Middle frontal gyrus (tissue), 1 donor: ENCODE data around the gene TNNT2.

ENCODE experiments used
- DNase-seq: peaks from one replicate; pipeline ENCODE4 v3.0.0-alpha.2; 2015; ENCODE audit warnings: low spot score; ENCODE audit errors: extremely low spot score

Gene TNNT2

GRCh38 chr1:201377611-201378092, at the start of gene TNNT2:
Gene TNNT2 (minus strand): TSS chr1:201377680. CDS start chr1:201373254, 4,426 bp downstream.
- DNase-seq: no peak

DNA sequence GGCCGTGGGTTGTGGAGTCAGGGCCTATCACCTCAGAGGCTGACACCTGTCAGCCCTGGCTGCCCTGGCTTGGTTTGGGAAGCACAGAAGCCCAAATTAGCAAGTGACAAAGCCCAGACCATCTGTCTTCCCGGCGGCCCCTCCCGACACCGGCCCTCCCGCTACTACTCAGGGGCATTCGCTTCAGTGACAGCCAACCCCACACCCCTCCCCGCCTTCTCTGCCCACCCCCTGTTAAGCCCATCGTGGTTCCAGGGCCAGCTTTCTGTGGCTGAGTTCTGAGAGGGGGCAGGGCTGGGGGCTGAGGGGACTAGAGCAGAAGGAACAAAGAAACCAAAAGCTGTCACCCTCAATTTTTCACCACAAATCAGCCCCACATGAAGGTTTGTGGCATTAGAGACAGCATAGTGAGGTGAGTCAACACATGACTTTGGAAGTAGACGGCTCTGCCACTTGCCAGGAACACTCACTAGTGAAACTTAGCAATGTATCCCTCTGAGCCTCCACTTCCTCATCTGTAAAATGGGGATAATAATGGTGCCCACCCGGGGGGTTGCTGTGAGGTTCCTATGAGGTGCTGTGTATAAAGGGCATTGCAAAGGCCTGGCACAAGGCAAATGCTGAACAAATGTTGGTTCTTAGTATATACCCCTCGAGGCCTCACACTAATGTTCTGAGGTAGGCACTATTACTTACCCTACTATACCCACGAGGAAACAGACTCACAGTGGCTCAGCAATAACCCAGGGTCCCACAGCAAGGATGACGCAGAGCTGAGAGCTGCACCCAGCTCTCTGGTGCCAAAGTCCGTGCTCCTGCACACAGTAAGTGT, 49.2 kb upstream of the TNNT2 start:
- no peak for DNase-seq

DNA sequence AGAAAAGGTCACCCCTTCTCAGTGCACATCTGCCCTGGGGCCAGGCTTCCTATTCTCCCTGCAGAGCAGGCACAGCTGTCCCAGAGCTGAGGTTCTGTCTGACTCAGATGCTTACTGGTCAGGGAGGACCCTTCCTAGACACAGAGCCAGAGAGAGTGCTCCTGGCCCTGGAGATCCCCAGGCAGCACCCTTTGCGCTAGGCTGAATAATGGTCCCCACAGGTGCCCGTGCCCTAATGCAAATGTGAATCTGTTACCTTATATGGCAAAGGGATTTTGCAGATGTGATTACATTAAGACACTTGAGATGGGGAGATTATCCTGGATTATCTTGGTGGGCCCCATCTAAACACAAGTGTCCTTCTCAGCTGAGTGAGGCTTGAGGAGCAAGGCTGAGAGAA, 46.7 kb upstream of the TNNT2 start:
- no peak for DNase-seq

GRCh38 chr1:201423655-201424054, 46.2 kb upstream of the TNNT2 start:
- DNase-seq: no peak

GRCh38 chr1:201422436-201423030, 45.1 kb upstream of the TNNT2 start:
- no peak for DNase-seq

- no peak for DNase-seq
These were observed 44.5 kb upstream of the TNNT2 start for GRCh38 chr1:201422026-201422425.

DNA sequence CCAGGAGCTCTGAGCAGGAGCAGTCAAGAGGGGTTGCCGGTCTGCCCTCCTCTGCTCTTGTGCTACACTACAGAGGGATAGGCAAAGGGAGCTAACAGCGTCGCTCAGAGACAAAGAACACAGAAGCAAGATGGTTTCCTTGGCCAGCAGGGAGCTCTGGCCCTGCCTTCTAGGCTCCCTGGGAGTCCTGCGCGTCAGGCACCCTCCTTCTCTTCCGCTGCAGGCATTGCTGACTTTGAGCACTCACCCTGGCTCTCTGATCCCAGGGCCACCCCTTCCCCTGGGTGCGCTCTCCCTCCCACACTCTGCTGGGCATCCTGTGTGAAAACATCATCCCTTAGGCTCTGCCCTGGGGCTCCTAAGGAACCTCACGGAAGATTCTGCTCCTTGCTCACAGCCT, 43.6 kb upstream of the TNNT2 start:
- DNase-seq: no peak

DNA sequence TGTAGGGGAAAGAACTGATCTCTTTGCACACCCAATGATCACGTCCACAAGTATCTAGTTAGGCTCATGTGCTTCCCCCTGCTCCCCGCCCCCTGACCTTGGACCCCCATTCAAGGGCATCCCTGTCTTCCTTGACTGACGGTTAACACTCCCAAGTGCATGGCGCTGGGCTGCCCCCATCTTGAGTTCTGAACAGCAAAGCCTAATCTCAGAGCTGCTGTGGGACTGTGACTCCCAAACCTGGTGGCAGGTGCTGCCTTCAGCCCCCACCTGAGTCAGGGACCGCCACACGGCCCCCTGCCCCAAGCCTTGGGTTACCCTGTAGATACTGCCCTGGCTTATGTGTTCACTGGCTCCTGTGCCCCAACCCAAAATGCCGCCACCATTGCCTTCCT, 43.1 kb upstream of the TNNT2 start:
- DNase-seq: no peak

GRCh38 chr1:201419746-201420607, 42.5 kb upstream of the TNNT2 start:
- no peak for DNase-seq

DNA sequence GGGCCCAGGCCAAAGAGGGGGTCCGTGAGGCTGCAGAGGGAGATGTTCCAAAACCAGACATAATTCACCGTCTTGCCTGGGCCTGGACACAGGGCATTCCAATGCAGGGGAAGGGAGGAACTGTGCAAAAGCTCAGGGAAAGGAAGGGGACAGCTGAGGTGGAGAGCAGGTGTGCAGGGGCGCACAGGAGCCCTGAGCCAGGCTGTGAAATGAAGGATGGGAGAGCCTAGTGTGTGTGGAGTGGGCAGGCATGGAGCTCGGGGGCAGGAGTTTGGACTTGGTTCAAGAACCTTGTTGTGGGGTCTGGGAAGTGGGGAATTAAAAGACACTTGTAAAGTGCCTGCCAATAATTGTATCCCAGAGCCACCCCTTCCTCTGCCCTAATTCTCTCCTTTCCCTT, 41.8 kb upstream of the TNNT2 start:
- no peak for DNase-seq

GRCh38 chr1:201418461-201418860, 41.0 kb upstream of the TNNT2 start:
- no peak for DNase-seq

DNA sequence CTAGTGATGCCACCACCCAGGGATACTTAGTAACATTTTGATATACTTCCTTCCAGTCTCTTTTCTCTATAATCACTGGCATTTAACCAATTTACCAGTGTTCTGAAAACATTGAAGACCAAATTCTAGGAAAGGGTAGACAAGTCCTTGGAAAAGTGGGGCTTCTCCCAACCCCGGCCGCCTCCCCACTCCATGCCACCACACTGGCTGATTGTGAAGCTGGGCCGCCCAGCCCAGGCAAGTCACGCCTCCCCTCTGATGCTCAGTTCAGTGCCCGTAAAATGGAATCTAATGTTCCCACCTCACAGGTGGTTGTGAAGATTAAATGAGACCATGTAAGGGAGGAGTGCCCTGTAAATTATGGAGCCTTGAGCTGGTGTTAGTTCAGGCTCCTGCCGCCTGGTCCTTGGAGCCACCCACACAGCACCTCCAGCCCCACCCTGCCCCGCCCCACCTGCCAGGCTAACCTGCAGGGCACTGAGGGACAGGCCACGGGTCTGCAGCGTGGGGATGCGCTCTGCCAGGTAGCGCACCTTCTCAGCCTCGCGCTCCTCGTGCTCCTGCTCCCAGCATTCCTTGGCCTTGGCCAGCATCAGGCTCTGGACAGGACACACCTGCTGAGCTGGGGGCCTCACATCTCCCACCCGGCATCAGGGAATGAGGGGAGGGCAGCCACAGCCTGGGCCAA, 36.7 kb upstream of the TNNT2 start:
- DNase-seq: no peak

DNA sequence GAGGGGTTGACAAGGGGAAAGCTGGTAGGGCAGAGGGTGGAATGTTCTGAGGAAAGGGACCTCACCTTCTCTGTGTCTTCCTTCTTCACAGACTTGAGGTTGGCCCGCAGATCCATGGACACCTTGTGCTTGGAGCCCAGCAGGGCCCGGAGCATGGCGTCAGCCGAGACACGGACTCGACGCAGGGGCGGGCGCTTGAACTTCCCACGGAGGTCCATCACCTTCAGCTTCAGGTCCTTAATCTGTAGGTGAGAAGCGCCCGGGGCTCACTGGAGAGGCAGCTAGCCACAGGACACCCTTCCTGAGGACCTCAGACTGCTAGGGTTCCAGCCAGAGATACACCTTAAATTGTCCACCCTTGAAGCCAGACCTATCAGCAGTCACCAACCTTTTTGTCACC, 33.8 kb upstream of the TNNT2 start:
- DNase-seq: no peak

DNA sequence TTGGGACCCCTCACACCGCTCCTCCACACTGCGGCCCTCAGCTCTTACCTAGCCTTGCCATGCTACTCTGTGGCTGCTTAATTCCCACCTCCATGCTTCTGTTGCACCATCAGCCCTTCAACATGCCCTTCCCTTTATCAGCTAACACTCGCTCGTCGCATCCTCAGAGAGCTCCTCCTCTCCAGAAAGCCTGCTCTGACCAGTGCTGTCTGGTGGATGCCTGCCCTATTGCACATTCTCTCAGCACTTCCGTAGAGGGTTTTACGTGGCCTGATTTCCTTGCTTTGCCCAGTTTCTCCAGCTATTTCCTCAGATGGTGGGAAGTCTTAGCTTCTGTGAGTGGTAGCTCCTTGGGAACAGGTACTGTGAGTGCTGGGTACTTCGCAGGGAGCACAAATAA, 32.0 kb upstream of the TNNT2 start:
- no peak for DNase-seq

DNA sequence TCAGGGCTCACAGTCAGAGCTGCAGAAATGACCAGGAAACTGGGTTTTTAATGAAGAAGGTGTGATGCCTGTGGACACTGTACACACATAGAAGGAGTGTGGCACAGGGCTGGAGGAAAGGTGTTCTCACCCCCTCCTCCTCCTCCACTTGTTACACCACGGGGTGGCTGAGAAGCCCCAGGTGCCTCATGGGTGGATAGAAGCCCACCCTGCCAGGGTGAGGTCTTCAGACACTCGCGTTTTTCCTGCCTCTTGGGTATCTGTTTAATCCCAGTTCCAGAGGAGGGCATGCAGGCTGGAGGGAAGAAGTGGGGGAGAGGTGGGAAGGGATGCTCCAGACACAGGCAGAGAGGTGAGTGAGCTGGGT, 31.3 kb upstream of the TNNT2 start:
- no peak for DNase-seq

GRCh38 chr1:201408176-201408833, 30.8 kb upstream of the TNNT2 start:
- DNase-seq: peak; percentile 12

GRCh38 chr1:201406831-201407406, 29.4 kb upstream of the TNNT2 start:
- no peak for DNase-seq

GRCh38 chr1:201405484-201405831, 28.0 kb upstream of the TNNT2 start:
- DNase-seq: no peak

DNA sequence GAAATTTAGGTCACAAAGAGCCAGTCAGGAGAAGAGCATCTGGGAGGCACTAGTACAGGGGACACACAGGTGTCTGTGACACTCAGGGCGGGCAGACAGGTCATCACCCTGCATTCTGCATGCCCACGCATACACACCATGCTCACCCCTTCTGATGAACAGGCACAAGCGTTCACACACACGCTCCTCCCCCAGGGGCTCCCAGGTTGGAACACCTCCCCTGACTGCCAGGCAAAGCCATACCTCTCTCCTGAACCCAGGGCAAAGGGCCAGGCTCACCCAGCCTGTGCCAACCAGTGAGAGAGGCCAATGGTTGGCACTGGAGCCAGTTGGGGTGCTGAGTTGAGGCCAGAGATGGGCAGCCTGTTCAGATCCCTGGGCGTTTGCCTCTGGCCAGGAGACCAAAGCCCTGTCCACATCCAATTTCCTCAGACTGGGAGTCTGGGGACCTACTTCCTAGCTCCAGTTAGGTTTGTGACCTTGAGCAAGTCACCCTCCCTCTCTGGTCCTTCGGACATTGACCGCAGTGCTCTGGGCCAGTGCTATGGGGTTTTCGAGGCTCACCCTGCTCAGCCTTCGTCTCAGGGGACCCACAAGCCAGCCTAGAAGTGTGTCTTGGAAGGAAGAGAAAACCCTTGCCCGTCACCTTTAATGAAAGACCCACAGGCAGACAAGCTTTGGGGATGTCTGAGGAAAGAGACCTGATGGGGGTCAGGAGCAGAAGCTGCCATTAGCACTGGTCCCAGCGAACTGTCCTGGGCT, 27.4 kb upstream of the TNNT2 start:
- no peak for DNase-seq

DNA sequence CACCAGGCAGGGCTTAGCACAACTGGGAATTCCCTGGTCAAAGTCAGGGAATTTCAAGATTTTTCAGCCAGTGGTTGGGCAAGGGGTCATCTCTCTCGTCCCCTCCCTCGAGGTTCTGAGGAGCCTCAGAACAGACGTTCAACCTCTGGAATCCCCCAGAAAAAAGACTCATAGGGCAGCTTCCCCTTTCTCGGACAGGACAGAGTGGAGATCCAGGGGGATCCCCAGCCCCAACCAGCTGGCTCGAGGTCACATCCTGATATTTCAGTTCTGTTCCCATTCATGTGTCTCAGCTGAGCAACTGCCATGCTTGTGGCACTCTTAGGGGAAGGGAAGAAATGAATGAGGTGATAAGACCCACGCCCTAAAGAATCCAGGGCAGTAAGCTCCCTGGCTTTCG, 26.6 kb upstream of the TNNT2 start:
- no peak for DNase-seq
